ENCODE results near the gene PPBP.

Gene PPBP

GRCh38 chr4:73998040-73999011 lies 10.3 kb upstream of the PPBP start, which contains the start of gene CXCL5:
Gene CXCL5 (minus strand): TSS chr4:73998677. CDS start chr4:73998581, 96 bp downstream.
- H3K4me3 ChIP-seq (ENCODE audit: low read depth, low read length) = peak within 1 kb of the TSS; percentile 34
- TF ChIP-seq, protein P1, sequence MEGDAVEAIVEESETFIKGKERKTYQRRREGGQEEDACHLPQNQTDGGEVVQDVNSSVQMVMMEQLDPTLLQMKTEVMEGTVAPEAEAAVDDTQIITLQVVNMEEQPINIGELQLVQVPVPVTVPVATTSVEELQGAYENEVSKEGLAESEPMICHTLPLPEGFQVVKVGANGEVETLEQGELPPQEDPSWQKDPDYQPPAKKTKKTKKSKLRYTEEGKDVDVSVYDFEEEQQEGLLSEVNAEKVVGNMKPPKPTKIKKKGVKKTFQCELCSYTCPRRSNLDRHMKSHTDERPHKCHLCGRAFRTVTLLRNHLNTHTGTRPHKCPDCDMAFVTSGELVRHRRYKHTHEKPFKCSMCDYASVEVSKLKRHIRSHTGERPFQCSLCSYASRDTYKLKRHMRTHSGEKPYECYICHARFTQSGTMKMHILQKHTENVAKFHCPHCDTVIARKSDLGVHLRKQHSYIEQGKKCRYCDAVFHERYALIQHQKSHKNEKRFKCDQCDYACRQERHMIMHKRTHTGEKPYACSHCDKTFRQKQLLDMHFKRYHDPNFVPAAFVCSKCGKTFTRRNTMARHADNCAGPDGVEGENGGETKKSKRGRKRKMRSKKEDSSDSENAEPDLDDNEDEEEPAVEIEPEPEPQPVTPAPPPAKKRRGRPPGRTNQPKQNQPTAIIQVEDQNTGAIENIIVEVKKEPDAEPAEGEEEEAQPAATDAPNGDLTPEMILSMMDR (IDR thresholded peaks at IDR 0.05; ENCODE audit: low read depth, low read length) = no peak

DNA sequence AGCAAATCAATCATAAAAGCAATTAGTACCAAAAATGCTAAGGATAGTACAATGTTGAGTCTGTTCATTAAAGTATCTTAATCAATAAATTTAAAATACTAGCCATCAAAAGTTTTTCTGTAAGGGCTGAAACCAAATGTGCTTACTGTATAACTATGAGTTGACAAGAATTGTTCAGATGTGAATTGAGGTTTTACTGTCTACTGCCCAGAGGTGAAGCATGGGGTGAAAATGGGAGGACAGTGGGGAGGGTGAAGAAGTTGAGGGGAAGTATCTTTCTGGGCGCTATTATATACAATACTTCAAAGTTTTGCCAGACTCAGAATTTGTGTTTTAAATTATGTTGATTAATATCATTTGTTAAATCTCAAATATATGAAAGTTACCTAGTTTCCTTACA lies 4.1 kb upstream of the PPBP start:
- TF ChIP-seq, protein P1 (IDR thresholded peaks at IDR 0.05; ENCODE audit: low read depth, low read length) = no peak
- no peak overlapping the region for H3K4me3 ChIP-seq (ENCODE audit: low read depth, low read length)

DNA sequence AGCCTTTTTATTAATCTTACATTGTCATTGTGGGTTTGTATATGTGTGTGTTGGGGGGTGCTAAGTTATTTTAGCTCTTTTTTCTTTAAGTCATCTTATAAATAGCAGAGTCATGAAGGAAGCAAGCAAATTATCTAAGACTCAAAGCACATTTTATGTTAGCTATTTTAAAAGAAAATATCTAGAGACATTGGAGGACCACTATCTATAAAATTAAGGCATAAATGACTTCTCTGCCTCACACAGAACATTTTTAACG lies 3.7 kb upstream of the PPBP start:
- TF ChIP-seq, protein P1 (IDR thresholded peaks at IDR 0.05; ENCODE audit: low read depth, low read length) = no peak
- no peak overlapping the region for H3K4me3 ChIP-seq (ENCODE audit: low read depth, low read length)

DNA sequence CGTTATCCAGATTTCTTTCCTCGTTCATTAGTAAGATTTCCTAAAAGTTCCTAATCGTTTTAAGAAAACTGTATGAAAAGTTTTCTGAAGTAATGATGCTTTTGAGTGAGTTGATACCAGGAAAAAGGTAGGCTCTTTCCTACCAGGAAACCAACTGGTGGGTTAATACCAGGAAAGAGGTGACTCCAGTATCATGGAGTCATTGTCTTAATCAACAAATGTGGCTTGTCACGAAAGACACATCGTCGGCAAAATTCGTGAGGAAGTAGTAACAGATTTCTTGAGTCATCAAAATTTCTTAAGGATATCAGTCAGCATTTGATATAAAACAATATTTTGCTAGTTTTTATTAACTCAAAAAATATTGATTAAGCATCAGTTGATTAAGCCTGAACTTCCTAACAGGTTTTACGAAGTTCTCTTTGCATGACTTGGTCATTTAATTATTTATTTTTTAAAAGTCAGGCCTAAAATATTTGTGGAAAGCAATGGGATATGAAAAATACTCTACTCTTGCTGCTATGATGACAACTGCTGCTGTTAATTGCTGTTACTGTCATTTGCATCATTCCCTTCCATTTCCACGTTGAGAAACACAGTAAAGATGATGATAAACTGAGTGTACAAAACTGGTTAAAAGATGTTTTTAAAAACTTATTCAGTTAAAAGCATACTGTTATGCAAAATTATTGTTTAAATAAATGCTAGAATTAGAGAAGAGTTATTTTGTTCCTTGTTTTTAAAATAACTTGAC lies 3.2 kb upstream of the PPBP start:
- TF ChIP-seq, protein P1 (IDR thresholded peaks at IDR 0.05; ENCODE audit: low read depth, low read length) = no peak
- no peak overlapping the region for H3K4me3 ChIP-seq (ENCODE audit: low read depth, low read length)

DNA sequence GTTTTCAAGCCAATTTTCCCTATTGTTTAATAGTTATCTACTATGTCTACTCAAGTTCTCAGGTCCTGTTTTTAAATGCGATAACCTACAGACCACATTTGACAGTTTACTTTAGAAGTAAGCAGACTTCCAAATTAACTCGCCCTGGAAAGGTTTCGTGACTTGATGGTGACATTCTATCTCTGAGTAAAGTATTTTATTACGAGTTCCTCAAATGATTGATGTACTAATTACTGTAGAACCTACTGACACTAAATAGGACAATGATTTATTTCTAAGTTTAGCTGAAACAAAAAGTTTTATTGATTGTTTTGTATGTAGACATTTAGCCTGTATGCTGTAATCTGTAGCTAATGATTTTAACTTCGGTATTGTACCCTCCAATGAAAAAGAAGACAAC lies 1.9 kb upstream of the PPBP start:
- TF ChIP-seq, protein P1 (IDR thresholded peaks at IDR 0.05; ENCODE audit: low read depth, low read length) = no peak
- H3K4me3 ChIP-seq (ENCODE audit: low read depth, low read length) = no peak overlapping the region

GRCh38 chr4:73989031-73989430 lies 1.0 kb upstream of the PPBP start:
- TF ChIP-seq, protein P1 (IDR thresholded peaks at IDR 0.05; ENCODE audit: low read depth, low read length) = no peak
- H3K4me3 ChIP-seq (ENCODE audit: low read depth, low read length) = no peak overlapping the region

GRCh38 chr4:73985528-73985852 lies 2.5 kb downstream of the PPBP start:
- TF ChIP-seq, protein P1 (IDR thresholded peaks at IDR 0.05; ENCODE audit: low read depth, low read length) = no peak
- no peak overlapping the region for H3K4me3 ChIP-seq (ENCODE audit: low read depth, low read length)

All from WI38 (cell line).